Mesendoderm (in vitro differentiated cells): ENCODE results near the gene KAZN.
A peak's percentile ranks its signal among the peaks of the same experiment; 100 is the strongest.

Experiments
- DNase-seq: peaks from one replicate; pipeline ENCODE4 v3.0.0; 2013
- H2AK5ac ChIP-seq: 2 replicates; pipeline ENCODE4 v1.6.1; 2013; ENCODE audit warnings: low read length, inconsistent platforms
- H2BK120ac ChIP-seq: 2 replicates; pipeline ENCODE4 v1.6.1; 2013; ENCODE audit warnings: low read depth, mild to moderate bottlenecking, low read length, moderate library complexity, mixed read lengths
- H2BK15ac ChIP-seq: replicated peaks from 2 replicates; pipeline ENCODE4 v1.6.1; 2013; ENCODE audit warnings: low read depth, mild to moderate bottlenecking, moderate library complexity
- H2BK5ac ChIP-seq: 2 replicates; pipeline ENCODE4 v1.6.1; 2013; ENCODE audit warnings: low read length, inconsistent platforms
- H3K18ac ChIP-seq: 2 replicates; pipeline ENCODE4 v1.6.1; 2013; ENCODE audit warnings: mild to moderate bottlenecking, low read length, mixed read lengths
- H3K23ac ChIP-seq: one replicate; pipeline ENCODE4 v1.6.1; 2013; ENCODE audit warnings: low read length
- H3K27ac ChIP-seq: 2 replicates; pipeline ENCODE4 v1.5.1; 2013; ENCODE audit warnings: low read depth, mild to moderate bottlenecking, inconsistent platforms, low read length, moderate library complexity
- H3K27me3 ChIP-seq: 2 replicates; pipeline ENCODE4 v1.6.1; 2013; ENCODE audit warnings: low read length, control low read depth, mild to moderate bottlenecking, inconsistent platforms; ENCODE audit not compliant: insufficient read depth, poor library complexity
- H3K36me3 ChIP-seq: 2 replicates; pipeline ENCODE4 v1.6.1; 2013; ENCODE audit warnings: low read length, inconsistent platforms; ENCODE audit not compliant: control insufficient read depth, insufficient read depth
- H3K4ac ChIP-seq: one replicate; pipeline ENCODE4 v1.6.1; 2013; ENCODE audit warnings: low read depth, mild to moderate bottlenecking, low read length, moderate library complexity
- H3K4me1 ChIP-seq: 2 replicates; pipeline ENCODE4 v1.6.1; 2013; ENCODE audit warnings: low read depth, low read length, inconsistent platforms; ENCODE audit not compliant: control insufficient read depth
- H3K4me2 ChIP-seq: 2 replicates; pipeline ENCODE4 v1.6.1; 2013; ENCODE audit warnings: low read length
- H3K4me3 ChIP-seq: 2 replicates; pipeline ENCODE4 v1.5.1; 2013; ENCODE audit warnings: mild to moderate bottlenecking, low read length
- H3K56ac ChIP-seq: one replicate; pipeline ENCODE4 v1.6.1; 2013; ENCODE audit warnings: low read length
- H3K79me1 ChIP-seq: 2 replicates; pipeline ENCODE4 v1.6.1; 2013; ENCODE audit warnings: low read length, inconsistent platforms
- H3K79me2 ChIP-seq: 2 replicates; pipeline ENCODE4 v1.6.1; 2013; ENCODE audit warnings: mild to moderate bottlenecking, low read length; ENCODE audit not compliant: control insufficient read depth, insufficient read depth
- H3K9ac ChIP-seq: 2 replicates; pipeline ENCODE4 v1.6.1; 2013; ENCODE audit warnings: low read length, inconsistent platforms
- H4K5ac ChIP-seq: one replicate; pipeline ENCODE4 v1.6.1; 2013; ENCODE audit warnings: low read length
- H4K8ac ChIP-seq: one replicate; pipeline ENCODE4 v1.6.1; 2013; ENCODE audit warnings: low read depth, mild to moderate bottlenecking, control low read depth, low read length, moderate library complexity
- WGBS: extraction: QIAGEN DNeasy Blood & Tissue Kit; methylation state at CpG from one replicate; pipeline ENCODE4 v1.1.7; 2013; ENCODE audit warnings: low lambda C conversion rate, missing lambda C conversion rate; ENCODE audit not compliant: insufficient coverage; ENCODE audit errors: extremely low coverage; 5-methylcytosine and 5-hydroxymethylcytosine counted together

The KAZN gene

DNA sequence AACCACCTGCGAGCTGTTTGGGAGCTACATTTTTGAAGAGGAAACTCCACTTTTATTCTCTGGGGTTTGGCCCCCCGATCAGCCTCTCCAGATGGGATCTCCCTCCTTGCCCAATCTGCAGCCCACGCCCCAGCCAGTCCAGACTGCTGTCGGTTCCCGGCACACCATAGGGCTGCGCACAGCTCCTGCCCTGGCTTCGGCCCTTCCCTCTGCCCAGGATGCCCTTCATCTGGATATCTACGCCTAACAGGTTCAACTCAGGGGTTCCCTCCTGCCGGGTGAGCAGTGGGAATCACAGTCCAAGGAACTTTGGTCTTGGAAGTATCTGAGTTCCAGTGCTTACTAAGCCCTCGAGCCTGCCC is 135.3 kb downstream of the KAZN start:
- no peak overlapping the region for H3K23ac ChIP-seq
- H3K9ac ChIP-seq = no peak overlapping the region
- peak overlapping the region; percentile 19 for H3K4ac ChIP-seq
- H3K56ac ChIP-seq = peak overlapping the region; percentile 67
- H3K4me3 ChIP-seq = no peak overlapping the region
- H4K5ac ChIP-seq = no peak overlapping the region
- H3K27me3 ChIP-seq = no peaks in the 10 kb centered on the region
- H2BK120ac ChIP-seq = peak overlapping the region; percentile 54
- H3K4me2 ChIP-seq = no peak overlapping the region
- no peak overlapping the region for H2BK15ac ChIP-seq
- no CpG with 5 or more reads among the region's 10 CpGs for WGBS
- peaks cover 13% of the 10 kb centered on the region for H3K79me1 ChIP-seq
- peak overlapping the region; percentile 67 for H2AK5ac ChIP-seq
- H4K8ac ChIP-seq = no peak overlapping the region
- H2BK5ac ChIP-seq = peak overlapping the region; percentile 80
- H3K18ac ChIP-seq = peak overlapping the region; percentile 30
- peaks cover 1% of the 10 kb centered on the region for H3K79me2 ChIP-seq
- no peaks in the 10 kb centered on the region for H3K36me3 ChIP-seq
- DNase-seq = no peak
- H3K27ac ChIP-seq = peak overlapping the region; percentile 91
- peaks cover 13% of the 10 kb centered on the region for H3K4me1 ChIP-seq

DNA sequence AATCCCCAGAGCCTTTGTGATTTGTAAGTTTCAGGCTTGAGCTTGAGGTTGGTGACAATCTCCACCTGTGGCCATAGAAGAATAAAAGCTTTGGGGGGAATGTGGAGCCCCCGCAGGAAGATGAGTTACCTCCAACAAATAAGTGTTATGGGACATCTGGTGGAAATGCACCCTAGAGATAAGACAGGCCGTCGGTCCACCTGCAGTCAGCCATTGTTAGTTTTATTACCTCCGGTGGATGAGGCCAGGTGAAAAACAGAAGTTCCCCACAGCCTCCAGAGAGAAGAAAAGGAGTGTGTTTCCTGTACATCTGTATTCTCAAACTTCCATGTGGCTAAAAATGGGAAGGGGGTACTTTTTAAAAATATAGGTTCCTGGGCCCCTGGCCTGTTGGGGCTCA is 137.4 kb downstream of the KAZN start:
- no peaks in the 10 kb centered on the region for H3K36me3 ChIP-seq
- H3K79me1 ChIP-seq = peaks cover 8% of the 10 kb centered on the region
- H3K4ac ChIP-seq = no peak overlapping the region
- H3K79me2 ChIP-seq = peaks cover 1% of the 10 kb centered on the region
- H3K4me1 ChIP-seq = peaks cover 19% of the 10 kb centered on the region
- no peak overlapping the region for H3K27ac ChIP-seq
- H3K9ac ChIP-seq = no peak overlapping the region
- no peaks in the 10 kb centered on the region for H3K27me3 ChIP-seq
- H3K4me2 ChIP-seq = no peak overlapping the region
- no peak overlapping the region for H4K8ac ChIP-seq
- H3K4me3 ChIP-seq = no peak overlapping the region
- H2BK120ac ChIP-seq = no peak overlapping the region
- H3K23ac ChIP-seq = no peak overlapping the region
- H2BK5ac ChIP-seq = no peak overlapping the region
- no peak overlapping the region for H4K5ac ChIP-seq
- WGBS = no CpG with 5 or more reads among the region's 4 CpGs
- no peak for DNase-seq
- peak overlapping the region; percentile 54 for H3K18ac ChIP-seq
- H2BK15ac ChIP-seq = no peak overlapping the region
- H3K56ac ChIP-seq = no peak overlapping the region
- H2AK5ac ChIP-seq = no peak overlapping the region

DNA sequence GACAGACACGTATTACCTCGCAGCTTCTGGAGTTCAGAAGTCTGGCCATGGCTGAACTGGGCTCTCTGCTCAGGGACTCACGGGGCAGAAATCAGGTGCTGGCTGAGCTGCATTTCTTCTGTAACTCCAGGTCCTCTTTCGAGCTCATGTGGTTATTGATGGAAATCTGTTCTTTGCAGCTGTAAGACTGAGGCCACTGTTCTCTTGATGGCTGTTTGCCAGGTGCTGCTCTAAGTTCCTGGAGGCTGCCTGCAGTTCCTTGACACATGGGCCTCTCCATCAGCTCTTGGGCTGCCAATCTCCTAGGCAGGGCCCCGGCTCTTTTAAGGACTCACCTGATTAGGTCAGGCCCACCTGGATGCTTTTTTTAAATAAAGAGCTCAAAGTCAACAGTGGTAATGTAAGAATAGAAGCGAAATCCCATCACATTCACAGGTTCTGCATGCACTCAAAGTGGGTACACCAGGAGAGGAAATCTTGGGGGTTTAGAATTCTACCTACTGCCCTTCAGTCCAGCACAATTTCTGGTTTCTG is 139.1 kb downstream of the KAZN start:
- Histone ChIP-seq H3K4me1 (peaks cover 29% of the 10 kb centered on the region), H3K79me2 (peaks cover 1% of the 10 kb centered on the region), H3K4me2 (no peak overlapping the region), H2BK120ac (no peak overlapping the region), H3K4ac (no peak overlapping the region), H2AK5ac (no peak overlapping the region), H4K5ac (no peak overlapping the region), H3K9ac (no peak overlapping the region), H3K23ac (no peak overlapping the region), H3K18ac (no peak overlapping the region), H4K8ac (no peak overlapping the region), H3K56ac (no peak overlapping the region), H2BK5ac (no peak overlapping the region), H3K27me3 (no peaks in the 10 kb centered on the region), H3K36me3 (no peaks in the 10 kb centered on the region), H3K27ac (no peak overlapping the region), H3K79me1 (peaks cover 11% of the 10 kb centered on the region), H3K4me3 (no peak overlapping the region), H2BK15ac (no peak overlapping the region)
- DNase-seq = no peak
- no CpG with 5 or more reads among the region's 6 CpGs for WGBS

DNA sequence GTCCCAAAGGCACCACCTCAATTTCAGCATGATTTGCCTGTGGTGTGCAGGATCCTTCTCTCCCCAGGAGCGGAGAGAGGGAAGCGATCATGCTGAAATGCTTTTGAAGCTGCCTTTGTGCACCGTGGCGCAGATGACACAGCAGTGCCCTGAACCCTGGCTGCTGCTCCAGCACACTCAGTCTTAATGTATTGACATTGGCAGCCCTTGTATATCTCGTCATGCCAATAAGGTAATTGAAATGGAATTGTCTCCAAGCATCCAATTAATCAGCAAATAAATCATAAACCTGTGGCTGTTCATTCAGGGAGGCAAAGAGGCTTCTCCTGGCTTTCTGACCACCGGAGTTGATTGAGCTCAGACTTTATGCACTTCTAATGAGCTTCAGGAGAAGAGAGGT is 139.8 kb downstream of the KAZN start:
- H3K27me3 ChIP-seq = no peaks in the 10 kb centered on the region
- H3K56ac ChIP-seq = no peak overlapping the region
- no CpG with 5 or more reads among the region's 6 CpGs for WGBS
- no peak overlapping the region for H3K27ac ChIP-seq
- no peaks in the 10 kb centered on the region for H3K36me3 ChIP-seq
- peaks cover 28% of the 10 kb centered on the region for H3K4me1 ChIP-seq
- H3K4ac ChIP-seq = no peak overlapping the region
- no peak overlapping the region for H2BK15ac ChIP-seq
- no peak overlapping the region for H2AK5ac ChIP-seq
- no peak overlapping the region for H3K18ac ChIP-seq
- H2BK120ac ChIP-seq = no peak overlapping the region
- no peak overlapping the region for H3K4me3 ChIP-seq
- DNase-seq = no peak
- H3K4me2 ChIP-seq = no peak overlapping the region
- no peak overlapping the region for H2BK5ac ChIP-seq
- H3K79me2 ChIP-seq = peaks cover 1% of the 10 kb centered on the region
- no peak overlapping the region for H3K23ac ChIP-seq
- H4K8ac ChIP-seq = no peak overlapping the region
- no peak overlapping the region for H3K9ac ChIP-seq
- no peak overlapping the region for H4K5ac ChIP-seq
- peaks cover 14% of the 10 kb centered on the region for H3K79me1 ChIP-seq

DNA sequence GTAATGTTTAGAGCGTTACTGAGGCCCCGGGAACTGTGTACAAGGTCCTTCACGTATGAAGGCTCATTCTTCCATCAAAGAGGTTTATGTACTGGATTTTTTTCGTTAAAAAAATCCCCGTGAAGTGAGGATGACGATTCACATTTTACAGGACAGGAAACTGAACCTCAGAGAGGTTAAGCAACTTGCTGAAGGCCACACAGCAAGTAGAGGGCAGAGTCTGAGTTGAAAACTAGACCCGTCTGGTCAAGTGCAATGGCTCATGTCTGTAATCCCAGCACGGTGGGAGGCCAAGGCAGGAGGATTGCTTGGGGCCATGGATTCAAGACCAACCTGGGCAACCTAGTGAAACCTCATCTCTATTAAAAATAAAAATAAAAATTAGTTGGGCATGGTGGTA is 140.2 kb downstream of the KAZN start:
- Histone ChIP-seq H4K8ac (no peak overlapping the region), H2BK15ac (no peak overlapping the region), H2BK120ac (no peak overlapping the region), H3K27me3 (no peaks in the 10 kb centered on the region), H3K23ac (no peak overlapping the region), H3K79me1 (peaks cover 14% of the 10 kb centered on the region), H2AK5ac (no peak overlapping the region), H3K27ac (no peak overlapping the region), H2BK5ac (no peak overlapping the region), H3K18ac (no peak overlapping the region), H3K4me1 (peaks cover 26% of the 10 kb centered on the region), H3K79me2 (peaks cover 1% of the 10 kb centered on the region), H3K9ac (no peak overlapping the region), H3K4ac (no peak overlapping the region), H3K4me2 (no peak overlapping the region), H4K5ac (no peak overlapping the region), H3K36me3 (no peaks in the 10 kb centered on the region), H3K4me3 (no peak overlapping the region), H3K56ac (no peak overlapping the region)
- no CpG with 5 or more reads among the region's 8 CpGs for WGBS
- no peak for DNase-seq

DNA sequence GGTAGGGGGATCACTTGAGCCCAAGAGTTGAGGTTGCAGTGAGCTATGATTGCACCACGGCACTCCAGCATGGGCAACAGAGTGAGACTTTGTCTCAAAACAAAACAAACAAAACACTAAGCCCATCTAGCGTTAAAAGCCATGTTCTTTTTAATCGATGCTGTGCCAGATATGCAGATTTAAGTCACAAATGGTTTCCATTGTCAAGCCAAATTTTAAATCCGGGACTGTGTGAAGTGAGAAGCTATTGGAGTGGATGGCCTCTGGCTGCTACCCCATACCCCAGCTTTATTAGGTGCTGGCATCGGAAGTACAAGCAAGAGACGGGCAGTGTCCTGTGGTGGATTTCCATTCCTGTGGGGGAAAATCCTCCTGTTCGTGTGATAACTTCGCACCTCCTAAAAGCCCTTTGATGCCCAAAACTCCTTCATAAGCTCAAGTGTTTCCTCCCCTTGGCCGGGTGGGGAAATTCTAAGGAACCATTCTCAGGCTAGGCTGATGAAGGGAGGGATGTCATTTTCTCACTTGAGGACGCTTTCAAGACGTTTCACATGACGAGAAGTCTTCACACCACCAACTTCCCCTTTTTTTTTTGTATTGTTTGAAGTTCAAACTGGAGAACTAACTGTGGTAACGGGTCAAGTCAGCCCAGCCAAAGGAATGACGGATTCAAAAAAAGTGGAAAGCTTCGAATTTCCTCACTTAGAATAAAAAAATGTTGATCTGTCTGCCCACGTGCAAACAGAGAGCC is 140.8 kb downstream of the KAZN start:
- Histone ChIP-seq H2BK5ac (no peak overlapping the region), H3K79me2 (peaks cover 1% of the 10 kb centered on the region), H2BK120ac (no peak overlapping the region), H3K27ac (no peak overlapping the region), H3K36me3 (no peaks in the 10 kb centered on the region), H2AK5ac (no peak overlapping the region), H3K4me1 (peaks cover 22% of the 10 kb centered on the region), H3K4ac (no peak overlapping the region), H2BK15ac (no peak overlapping the region), H3K18ac (peak overlapping the region; percentile 11), H3K27me3 (no peaks in the 10 kb centered on the region), H3K9ac (no peak overlapping the region), H3K23ac (no peak overlapping the region), H3K4me3 (no peak overlapping the region), H3K79me1 (peaks cover 16% of the 10 kb centered on the region), H3K4me2 (no peak overlapping the region), H4K8ac (no peak overlapping the region), H4K5ac (no peak overlapping the region), H3K56ac (no peak overlapping the region)
- WGBS = no CpG with 5 or more reads among the region's 16 CpGs
- DNase-seq = no peak
